ENCODE data around the gene CRACDL.

Gene CRACDL

GRCh38 chr2:98847853-98848252 is 88.2 kb downstream of the CRACDL start:
- TF ChIP-seq SIN3A (IDR thresholded peaks at IDR 0.05; ENCODE audit: borderline replicate concordance, insufficient read depth, low read length) (no peak), TAF1 (IDR thresholded peaks at IDR 0.05; ENCODE audit: borderline replicate concordance, insufficient read depth, low read length) (no peak), FOXP2 (optimal IDR thresholded peaks at IDR 0.05; ENCODE audit: borderline replicate concordance, extremely low read depth, extremely low read length, insufficient read depth) (no peak), POLR2AphosphoS5 (IDR thresholded peaks at IDR 0.05; ENCODE audit: low read depth, low read length) (no peak), REST (IDR thresholded peaks at IDR 0.05; ENCODE audit: insufficient read depth in 1 of 2, low read depth in 2 of 2, low read length in 2 of 2) (no peak)

GRCh38 chr2:98846041-98846440 is 90.0 kb downstream of the CRACDL start:
- no peak for TF ChIP-seq REST (IDR thresholded peaks at IDR 0.05; ENCODE audit: insufficient read depth in 1 of 2, low read depth in 2 of 2, low read length in 2 of 2)
- TF ChIP-seq TAF1 (IDR thresholded peaks at IDR 0.05; ENCODE audit: borderline replicate concordance, insufficient read depth, low read length), result no peak
- no peak for TF ChIP-seq SIN3A (IDR thresholded peaks at IDR 0.05; ENCODE audit: borderline replicate concordance, insufficient read depth, low read length)
- TF ChIP-seq FOXP2 (optimal IDR thresholded peaks at IDR 0.05; ENCODE audit: borderline replicate concordance, extremely low read depth, extremely low read length, insufficient read depth), result no peak

- TF ChIP-seq TAF1 (IDR thresholded peaks at IDR 0.05; ENCODE audit: borderline replicate concordance, insufficient read depth, low read length) (no peak), POLR2AphosphoS5 (IDR thresholded peaks at IDR 0.05; ENCODE audit: low read depth, low read length) (no peak), REST (IDR thresholded peaks at IDR 0.05; ENCODE audit: insufficient read depth in 1 of 2, low read depth in 2 of 2, low read length in 2 of 2) (no peak), SIN3A (IDR thresholded peaks at IDR 0.05; ENCODE audit: borderline replicate concordance, insufficient read depth, low read length) (no peak), FOXP2 (optimal IDR thresholded peaks at IDR 0.05; ENCODE audit: borderline replicate concordance, extremely low read depth, extremely low read length, insufficient read depth) (no peak)
Observed at GRCh38 chr2:98842136-98842535, 93.9 kb downstream of the CRACDL start.

- no peak for TF ChIP-seq SIN3A (IDR thresholded peaks at IDR 0.05; ENCODE audit: borderline replicate concordance, insufficient read depth, low read length)
- TF ChIP-seq FOXP2 (optimal IDR thresholded peaks at IDR 0.05; ENCODE audit: borderline replicate concordance, extremely low read depth, extremely low read length, insufficient read depth), result no peak
- TF ChIP-seq POLR2AphosphoS5 (IDR thresholded peaks at IDR 0.05; ENCODE audit: low read depth, low read length), result no peak
Observed at GRCh38 chr2:98839292-98839691, 96.7 kb downstream of the CRACDL start.

DNA sequence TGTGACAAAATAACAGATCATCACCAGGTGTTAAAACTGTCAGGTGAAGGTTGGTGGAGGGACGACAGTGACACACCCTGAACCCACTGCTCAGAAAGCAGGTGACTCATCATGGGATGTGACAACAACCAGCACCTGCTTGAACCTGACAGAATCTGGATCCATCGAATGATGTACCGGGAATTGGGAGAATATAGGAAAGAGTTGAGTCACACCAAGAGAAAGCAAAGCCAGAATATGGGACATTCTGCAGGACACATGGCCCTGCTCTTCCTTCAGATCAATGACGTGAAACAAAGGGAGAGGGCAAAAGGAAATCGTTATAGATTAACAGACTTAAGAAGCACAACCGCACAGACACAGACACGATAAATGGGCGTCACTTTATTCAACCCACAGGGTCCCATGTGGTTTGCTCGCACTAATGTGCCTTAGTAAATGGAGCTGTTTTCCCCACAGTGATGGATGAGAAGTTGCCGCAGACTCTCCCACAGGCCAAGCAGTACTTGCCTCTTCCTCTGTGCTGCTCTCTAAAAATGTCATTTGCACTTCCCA is 100.1 kb downstream of the CRACDL start:
- TF ChIP-seq SIN3A (IDR thresholded peaks at IDR 0.05; ENCODE audit: borderline replicate concordance, insufficient read depth, low read length) (no peak), POLR2AphosphoS5 (IDR thresholded peaks at IDR 0.05; ENCODE audit: low read depth, low read length) (no peak), TAF1 (IDR thresholded peaks at IDR 0.05; ENCODE audit: borderline replicate concordance, insufficient read depth, low read length) (no peak), FOXP2 (optimal IDR thresholded peaks at IDR 0.05; ENCODE audit: borderline replicate concordance, extremely low read depth, extremely low read length, insufficient read depth) (no peak), REST (IDR thresholded peaks at IDR 0.05; ENCODE audit: insufficient read depth in 1 of 2, low read depth in 2 of 2, low read length in 2 of 2) (no peak)
